BLaER1 (cell line): ENCODE results near the gene ALDH3B2.
A peak's percentile ranks its signal among the peaks of the same experiment; 100 is the strongest.

Experiments
- H3K27ac ChIP-seq: shearing (Covaris generic); formaldehyde crosslinking; 2 replicates; pipeline ENCODE4 v1.8.1; 2022
- H3K27me3 ChIP-seq: shearing (Covaris generic); formaldehyde crosslinking; 2 replicates; pipeline ENCODE4 v1.8.1; 2022
- H3K36me3 ChIP-seq: shearing (Covaris generic); formaldehyde crosslinking; 2 replicates; pipeline ENCODE4 v1.8.1; 2022
- H3K4me1 ChIP-seq: shearing (Covaris generic); formaldehyde crosslinking; 2 replicates; pipeline ENCODE4 v1.8.1; 2022
- H3K4me2 ChIP-seq: shearing (Covaris generic); formaldehyde crosslinking; 2 replicates; pipeline ENCODE4 v1.8.1; 2022
- H3K4me3 ChIP-seq: shearing (Covaris generic); formaldehyde crosslinking; 2 replicates; pipeline ENCODE4 v1.8.1; 2022
- H3K9ac ChIP-seq: shearing (Covaris generic); formaldehyde crosslinking; 2 replicates; pipeline ENCODE4 v1.8.1; 2022
- H3K9me3 ChIP-seq: shearing (Covaris generic); formaldehyde crosslinking; 2 replicates; pipeline ENCODE4 v1.8.1; 2022
- H4K20me1 ChIP-seq: shearing (Covaris generic); formaldehyde crosslinking; 2 replicates; pipeline ENCODE4 v1.8.1; 2022
- Cebpa-rat ChIP-seq: shearing (Covaris generic); IDR thresholded peaks from 2 replicates; pipeline ENCODE4 v1.8.1; 2022

ALDH3B2 gene

DNA sequence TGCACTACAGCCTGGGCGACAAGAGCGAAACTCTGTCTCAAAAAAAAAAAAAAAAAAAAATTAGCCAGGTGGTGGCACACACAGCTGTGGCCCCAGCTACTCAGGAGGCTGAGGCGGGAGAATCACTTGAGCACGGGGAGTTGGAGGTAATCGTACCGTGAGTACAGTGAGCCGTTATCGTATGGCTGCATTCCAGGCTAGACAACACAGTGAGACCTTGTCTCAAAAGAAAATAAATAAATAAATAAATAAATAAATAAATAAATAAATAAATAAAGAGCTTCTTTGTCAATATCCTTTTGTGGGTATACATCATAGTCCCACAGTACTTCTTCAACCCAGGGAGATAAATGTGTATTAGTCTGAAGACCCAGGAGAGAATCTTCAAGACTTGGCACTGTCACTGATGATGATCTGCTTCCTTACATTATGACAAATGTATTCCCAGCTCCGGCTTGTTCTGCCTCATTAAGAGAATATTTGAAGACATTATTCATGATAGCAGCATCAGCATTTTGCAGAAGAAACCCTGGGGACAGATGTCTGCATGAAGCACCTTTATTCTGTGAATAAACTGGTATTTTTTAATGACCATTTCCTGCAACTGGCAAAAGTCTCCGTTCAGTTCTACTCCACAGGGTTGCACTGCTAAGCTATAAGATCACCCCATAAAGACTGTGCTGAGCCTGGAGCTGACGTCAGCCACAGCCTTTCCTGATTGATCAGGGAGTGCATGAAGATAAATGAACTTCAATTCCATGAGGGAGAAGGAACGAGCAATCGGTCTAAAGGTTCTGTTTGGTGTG is 22.2 kb downstream of the ALDH3B2 start:
- peak overlapping the region; percentile 93; the same call in 1 of the 2 replicates for H3K4me2 ChIP-seq
- H3K27me3 ChIP-seq, result no peaks in the 10 kb centered on the region
- H3K9ac ChIP-seq, result no peak overlapping the region
- TF ChIP-seq Cebpa-rat, result no peak
- peaks cover 47% of the 10 kb centered on the region for H3K4me1 ChIP-seq
- no peak overlapping the region for H3K27ac ChIP-seq
- no peaks in the 10 kb centered on the region for H4K20me1 ChIP-seq
- no peak overlapping the region for H3K4me3 ChIP-seq
- no peaks in the 10 kb centered on the region for H3K36me3 ChIP-seq
- peaks cover 37% of the 10 kb centered on the region for H3K9me3 ChIP-seq

DNA sequence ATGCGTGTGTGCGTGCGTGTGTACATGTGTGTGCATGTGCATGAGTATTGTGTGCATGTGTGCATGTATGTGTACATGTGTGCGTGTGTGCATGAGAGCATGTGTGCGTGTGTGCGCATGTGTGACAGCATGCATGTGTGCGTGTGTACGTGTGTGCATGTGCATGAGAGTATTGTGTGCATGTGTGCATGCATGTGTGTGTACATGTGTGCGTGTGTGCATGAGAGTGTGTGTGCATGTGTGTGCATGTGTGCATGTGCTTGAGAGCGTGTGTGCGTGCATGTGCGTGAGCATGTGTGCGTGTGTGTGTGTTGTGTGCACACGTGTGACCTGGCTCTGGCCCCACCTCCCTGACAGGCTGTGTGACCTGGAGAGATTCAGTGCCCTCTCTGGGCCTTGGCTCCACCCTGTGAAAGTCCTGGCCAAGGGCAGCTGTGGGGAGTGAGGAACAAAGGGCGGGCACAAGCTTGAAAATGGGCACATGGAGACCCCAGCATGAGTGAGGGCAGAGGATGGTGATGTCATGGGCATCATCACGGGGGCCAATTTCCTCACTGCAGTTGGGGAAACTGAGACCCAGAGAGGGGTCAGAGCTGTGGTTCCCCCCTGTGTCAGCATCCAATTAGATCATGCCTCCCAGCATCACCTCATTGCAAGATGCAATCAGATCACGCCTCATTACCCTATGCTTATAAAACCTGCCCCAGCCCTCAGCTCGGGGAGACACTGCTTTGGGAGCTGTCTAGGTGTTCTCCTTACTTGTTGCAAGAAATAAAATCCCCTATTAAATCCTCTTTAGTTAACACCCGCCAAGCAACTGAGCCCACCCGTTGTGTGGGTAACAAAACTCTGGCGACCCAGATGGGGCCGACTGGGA is 24.6 kb downstream of the ALDH3B2 start:
- peak overlapping the region; percentile 85 for H3K27ac ChIP-seq
- peak overlapping the region; percentile 93 for H3K4me2 ChIP-seq
- H3K36me3 ChIP-seq, result no peaks in the 10 kb centered on the region
- no peak for TF ChIP-seq Cebpa-rat
- H4K20me1 ChIP-seq, result no peaks in the 10 kb centered on the region
- H3K9me3 ChIP-seq, result peaks cover 15% of the 10 kb centered on the region
- peak overlapping the region; percentile 68 for H3K4me3 ChIP-seq
- H3K27me3 ChIP-seq, result no peaks in the 10 kb centered on the region
- H3K4me1 ChIP-seq, result peaks cover 70% of the 10 kb centered on the region
- H3K9ac ChIP-seq, result peak overlapping the region; percentile 82

DNA sequence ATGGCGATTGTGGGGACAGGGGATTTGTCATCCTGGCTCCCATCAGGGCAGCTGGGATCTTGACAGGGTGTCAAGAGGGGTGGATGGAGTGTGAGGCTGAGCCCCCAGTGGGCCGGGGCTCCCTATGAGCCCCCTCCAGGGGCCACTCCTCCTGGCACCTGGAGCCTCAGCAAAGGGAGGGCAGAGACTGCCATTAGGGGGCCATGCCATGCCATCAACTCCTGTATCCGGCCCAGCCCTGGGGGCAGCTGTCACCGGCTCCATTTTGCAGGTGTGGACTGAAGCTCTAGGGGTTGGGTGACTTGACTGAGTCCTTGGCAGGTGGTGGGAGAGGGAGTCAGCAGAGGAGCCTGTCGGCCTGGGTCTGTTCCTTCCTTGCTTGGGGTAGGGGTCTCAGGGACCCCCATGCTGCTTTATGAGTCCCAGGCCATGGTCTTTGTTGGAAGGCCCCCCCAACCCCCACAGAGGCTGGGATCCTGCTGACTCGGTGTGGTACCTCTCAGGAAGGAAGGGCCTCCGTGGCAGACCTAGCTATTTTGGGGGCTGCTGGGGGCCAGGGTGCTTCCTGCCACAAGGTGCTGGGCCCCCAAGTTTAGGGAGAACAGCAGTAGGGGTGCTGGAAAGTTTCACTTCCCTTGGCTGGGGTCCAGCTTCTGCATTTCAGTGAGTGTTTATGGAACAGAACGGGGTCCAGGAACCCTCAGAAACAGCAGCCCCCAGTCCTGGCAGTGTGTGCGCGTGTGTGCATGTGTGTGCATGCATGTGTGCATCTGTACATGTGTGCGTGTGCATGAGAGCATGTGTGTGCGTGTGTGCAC is 25.4 kb downstream of the ALDH3B2 start:
- peaks cover 77% of the 10 kb centered on the region for H3K4me1 ChIP-seq
- no peaks in the 10 kb centered on the region for H4K20me1 ChIP-seq
- H3K4me3 ChIP-seq, result peak overlapping the region; percentile 7; the same call in 1 of the 2 replicates
- H3K9me3 ChIP-seq, result peaks cover 9% of the 10 kb centered on the region
- no peaks in the 10 kb centered on the region for H3K36me3 ChIP-seq
- H3K27ac ChIP-seq, result peak overlapping the region; percentile 85
- peak overlapping the region; percentile 56; the same call in 1 of the 2 replicates for H3K9ac ChIP-seq
- no peak for TF ChIP-seq Cebpa-rat
- no peaks in the 10 kb centered on the region for H3K27me3 ChIP-seq
- peak overlapping the region; percentile 93 for H3K4me2 ChIP-seq

DNA sequence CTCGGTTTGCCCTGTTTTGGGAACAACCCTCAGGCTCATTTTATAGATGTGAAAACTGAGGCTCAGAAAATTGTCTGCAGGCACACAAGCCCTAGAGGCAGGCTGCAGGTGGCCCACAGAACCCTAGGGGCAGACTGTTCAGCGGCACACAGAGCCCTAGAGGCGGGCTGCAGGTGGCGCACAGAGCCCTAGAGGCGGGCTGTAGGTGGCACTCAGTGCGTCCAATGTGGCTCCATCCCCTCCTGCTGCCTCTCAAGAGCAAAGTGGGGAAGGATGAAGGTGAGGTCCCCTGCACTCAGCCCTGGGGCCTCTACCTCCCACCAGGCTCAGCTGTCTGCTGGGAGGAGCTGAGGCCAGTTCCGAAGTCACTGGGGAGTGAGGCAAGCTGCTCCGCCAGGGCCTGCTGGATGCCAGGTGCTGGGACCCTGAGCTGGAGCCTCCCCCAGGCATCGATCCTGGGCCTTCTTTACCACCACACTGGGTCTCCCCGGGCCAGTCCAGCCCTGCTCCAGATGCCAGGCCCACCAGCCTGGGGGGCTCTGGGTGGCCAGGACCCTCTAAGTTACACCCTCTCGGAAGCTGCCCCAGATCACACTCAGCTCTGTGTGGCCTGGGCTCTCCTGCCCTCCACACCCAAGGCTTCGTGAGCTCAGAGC is 26.2 kb downstream of the ALDH3B2 start:
- no peaks in the 10 kb centered on the region for H3K36me3 ChIP-seq
- H3K9ac ChIP-seq, result peak overlapping the region; percentile 56; the same call in 1 of the 2 replicates
- H3K4me2 ChIP-seq, result peak overlapping the region; percentile 93
- H3K9me3 ChIP-seq, result peaks cover 10% of the 10 kb centered on the region; the same call in 1 of the 2 replicates
- TF ChIP-seq Cebpa-rat, result no peak
- H3K27ac ChIP-seq, result peak overlapping the region; percentile 85
- H3K4me3 ChIP-seq, result no peak overlapping the region
- H4K20me1 ChIP-seq, result no peaks in the 10 kb centered on the region
- H3K4me1 ChIP-seq, result peaks cover 77% of the 10 kb centered on the region
- H3K27me3 ChIP-seq, result no peaks in the 10 kb centered on the region

DNA sequence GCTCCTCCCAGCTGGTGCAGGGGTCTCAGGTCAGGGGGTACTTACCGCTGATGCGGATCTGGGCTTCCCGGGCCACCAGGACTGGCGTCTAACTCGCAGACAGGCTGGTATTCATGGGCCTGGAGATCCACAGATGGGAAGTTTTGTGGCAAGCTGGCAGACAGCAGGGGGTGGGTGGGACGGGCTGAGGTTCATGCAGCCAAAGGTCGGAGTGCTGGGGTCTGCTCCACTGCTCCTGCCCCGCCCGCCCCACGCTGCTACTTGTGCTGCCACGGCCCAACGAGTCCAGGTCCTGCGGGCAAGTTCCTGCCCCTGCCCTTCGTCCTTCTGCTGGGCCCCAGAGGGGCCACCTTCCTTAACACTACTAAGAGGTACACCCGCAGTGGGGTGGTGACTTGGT is 27.0 kb downstream of the ALDH3B2 start:
- H3K9me3 ChIP-seq, result peaks cover 10% of the 10 kb centered on the region; the same call in 1 of the 2 replicates
- no peaks in the 10 kb centered on the region for H3K27me3 ChIP-seq
- peak overlapping the region; percentile 44; the same call in 1 of the 2 replicates for H3K27ac ChIP-seq
- H4K20me1 ChIP-seq, result no peaks in the 10 kb centered on the region
- no peak overlapping the region for H3K4me3 ChIP-seq
- H3K4me2 ChIP-seq, result peak overlapping the region; percentile 93
- no peak overlapping the region for H3K9ac ChIP-seq
- H3K36me3 ChIP-seq, result no peaks in the 10 kb centered on the region
- TF ChIP-seq Cebpa-rat, result no peak
- peaks cover 77% of the 10 kb centered on the region for H3K4me1 ChIP-seq

DNA sequence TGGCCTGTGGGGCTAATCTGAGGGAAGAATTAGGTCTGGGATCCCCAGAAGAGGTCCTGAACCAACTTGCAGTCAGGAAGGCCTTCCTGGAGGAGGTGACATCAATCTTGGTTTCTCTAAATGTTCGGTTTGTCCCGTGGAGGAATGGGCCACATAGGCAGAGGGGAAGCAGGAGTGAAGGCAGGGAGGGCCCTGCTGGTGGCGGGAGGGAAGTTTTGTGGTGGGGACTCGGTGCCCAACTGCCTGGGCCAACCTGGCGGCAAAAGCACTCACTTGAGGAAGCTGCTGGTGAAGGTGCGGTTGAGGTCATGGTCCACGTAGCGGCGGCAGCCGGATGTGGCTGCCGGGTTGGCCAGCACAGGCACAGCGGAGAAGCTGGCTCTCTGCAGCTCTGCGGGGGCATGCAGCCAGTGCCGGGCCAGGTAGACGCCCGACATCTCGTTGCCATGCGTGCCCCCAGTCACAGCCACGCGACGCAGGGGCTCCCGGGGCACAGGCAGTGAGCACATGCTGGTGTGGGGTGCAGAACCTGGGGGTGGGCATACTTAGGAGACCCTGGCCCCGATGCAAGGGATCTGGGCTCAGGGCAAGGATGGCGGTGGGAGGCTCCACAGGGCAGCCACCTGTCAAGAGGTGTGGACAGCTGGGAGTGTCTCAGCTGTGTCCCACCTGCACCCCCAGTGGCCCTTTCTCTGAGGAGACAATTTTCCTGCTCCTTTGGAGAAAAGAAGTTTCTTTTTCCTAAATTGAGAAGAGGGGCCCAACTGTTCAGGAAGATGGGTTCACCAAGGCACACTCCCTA is 27.7 kb downstream of the ALDH3B2 start:
- H3K27ac ChIP-seq, result peak overlapping the region; percentile 34; the same call in 1 of the 2 replicates
- H4K20me1 ChIP-seq, result no peaks in the 10 kb centered on the region
- peak overlapping the region; percentile 38; the same call in 1 of the 2 replicates for H3K9ac ChIP-seq
- H3K36me3 ChIP-seq, result no peaks in the 10 kb centered on the region
- H3K4me1 ChIP-seq, result peaks cover 74% of the 10 kb centered on the region
- peak overlapping the region; percentile 29; the same call in 1 of the 2 replicates for H3K4me3 ChIP-seq
- H3K27me3 ChIP-seq, result no peaks in the 10 kb centered on the region
- peak overlapping the region; percentile 93 for H3K4me2 ChIP-seq
- H3K9me3 ChIP-seq, result peaks cover 10% of the 10 kb centered on the region; the same call in 1 of the 2 replicates
- TF ChIP-seq Cebpa-rat, result no peak

DNA sequence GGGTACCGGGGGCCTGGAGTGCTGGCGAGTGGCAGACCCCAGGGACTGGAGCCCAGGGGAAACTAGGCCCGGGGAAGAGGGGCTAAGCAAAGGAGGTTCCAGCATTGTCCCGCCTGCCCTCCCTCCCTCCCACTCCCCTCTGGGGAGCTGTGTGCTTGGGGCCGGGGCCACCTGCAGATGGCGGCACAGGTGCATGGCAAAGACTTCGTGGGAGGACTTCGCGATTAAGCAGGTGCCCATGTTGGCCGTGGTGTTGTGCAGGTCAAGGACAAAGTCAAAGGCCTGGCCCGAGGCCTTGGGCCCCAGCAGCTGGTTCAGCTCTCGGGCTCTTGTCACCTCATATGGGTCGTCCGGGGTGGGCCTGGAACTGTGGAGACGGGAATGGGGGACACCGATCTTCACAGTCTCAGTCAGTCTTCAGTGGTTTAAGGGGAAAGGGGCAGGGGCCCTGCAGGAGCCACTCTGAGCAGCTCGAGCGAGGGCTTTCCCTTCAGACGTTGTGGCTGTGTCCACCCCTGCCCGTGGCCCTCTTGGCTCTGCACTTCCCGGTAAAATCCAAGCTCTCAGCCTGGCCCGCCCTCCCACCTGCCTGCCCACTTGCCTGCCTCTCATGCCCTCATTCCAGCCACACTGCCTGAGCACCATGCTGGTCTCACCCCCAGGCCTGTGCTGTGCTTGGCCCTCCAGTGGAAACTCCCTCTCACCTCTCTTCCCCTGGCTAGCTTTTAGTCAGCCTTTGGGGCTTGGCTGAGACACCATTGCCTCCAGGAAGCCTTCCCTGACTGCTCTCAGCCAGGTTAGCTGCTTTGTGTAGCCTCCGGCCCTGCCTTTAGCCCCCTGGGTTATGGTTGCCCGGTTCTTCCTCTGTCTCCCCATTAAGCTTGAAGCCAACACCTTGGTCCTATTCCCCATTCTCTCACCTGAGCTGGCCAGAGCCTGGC is 28.6 kb downstream of the ALDH3B2 start:
- Histone ChIP-seq H3K4me3 (peak overlapping the region; percentile 29; the same call in 1 of the 2 replicates), H3K27ac (peak overlapping the region; percentile 34; the same call in 1 of the 2 replicates), H3K4me2 (peak overlapping the region; percentile 93), H3K4me1 (peaks cover 64% of the 10 kb centered on the region), H3K36me3 (no peaks in the 10 kb centered on the region), H4K20me1 (no peaks in the 10 kb centered on the region), H3K27me3 (no peaks in the 10 kb centered on the region), H3K9me3 (peaks cover 10% of the 10 kb centered on the region; the same call in 1 of the 2 replicates), H3K9ac (peak overlapping the region; percentile 14; the same call in 1 of the 2 replicates)
- TF ChIP-seq Cebpa-rat, result no peak
